NCI-H1694 treated with DMSO at 0.1 percent for 48 hours (cell line): Measurements from ENCODE around the gene CLEC7A.

Experiments
- DNase-seq: peaks from one replicate; lab custom pipeline; 2025; lab: John Stamatoyannopoulos, UW

The CLEC7A gene

DNA sequence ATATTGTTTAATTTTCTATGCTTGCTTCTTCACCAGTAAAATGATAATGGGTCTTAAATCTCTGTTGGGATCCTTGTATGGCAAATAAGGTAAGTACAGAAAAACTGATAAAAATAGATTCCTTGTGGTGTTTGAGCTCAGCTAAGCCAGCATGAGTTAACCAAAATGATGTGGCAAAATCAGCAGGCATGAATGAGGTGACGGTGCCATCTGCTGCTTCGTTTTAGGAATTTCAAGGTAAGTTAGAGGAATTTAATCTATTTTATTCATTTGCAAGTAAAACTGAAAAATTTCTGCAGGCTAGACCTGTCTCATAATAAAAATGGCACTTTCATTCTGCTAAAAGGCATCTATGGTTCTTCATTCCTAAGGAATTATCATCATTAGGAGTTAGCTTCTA is 10.0 kb upstream of the CLEC7A start:
- DNase-seq = peak; percentile 15

DNA sequence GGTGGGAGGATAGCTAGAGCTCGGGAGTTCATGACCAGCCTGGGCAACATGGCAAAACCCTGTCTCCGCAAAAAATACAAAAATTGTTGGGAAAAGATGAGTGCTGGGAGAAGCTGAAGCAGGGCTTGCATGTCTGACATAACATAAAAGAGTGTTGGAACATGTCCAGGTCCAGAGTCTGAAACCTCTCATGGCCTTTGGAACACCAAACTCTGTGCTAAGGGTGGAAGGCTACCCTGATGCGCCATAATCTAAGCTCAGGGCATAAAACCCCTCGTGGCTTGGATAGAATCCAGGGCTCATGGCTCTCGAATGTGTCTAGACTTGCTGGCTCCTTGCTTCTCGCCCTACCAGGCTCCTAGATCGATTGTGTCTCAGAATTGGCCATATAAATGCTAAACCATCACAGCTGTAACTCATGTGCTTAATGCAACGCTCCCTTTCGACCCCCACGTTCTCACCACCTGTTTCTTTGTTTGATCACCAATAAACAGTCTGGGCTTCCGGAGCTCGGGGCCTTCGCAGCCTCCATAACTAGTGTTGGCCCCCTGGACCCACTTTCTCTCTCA is 6.7 kb upstream of the CLEC7A start:
- no peak for DNase-seq

DNA sequence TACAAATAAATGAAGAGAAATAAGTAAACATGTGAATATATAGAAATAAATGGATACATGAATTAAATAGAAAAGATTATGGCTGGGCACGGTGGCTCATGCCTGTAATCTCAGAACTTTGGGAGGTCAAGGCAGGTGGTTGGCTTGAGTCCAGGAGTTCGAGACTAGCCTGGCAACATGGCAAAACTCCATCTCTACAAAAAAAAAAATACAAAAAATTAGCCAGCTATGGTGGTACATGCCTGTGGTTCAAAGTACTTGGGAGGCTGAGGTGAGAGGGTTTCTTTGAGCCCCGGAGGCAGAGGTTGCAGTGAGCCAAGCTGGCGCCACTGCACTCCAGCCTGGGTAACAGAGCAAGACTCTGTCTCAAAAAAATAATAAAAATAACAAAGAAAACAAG is 5.1 kb upstream of the CLEC7A start:
- DNase-seq = no peak

DNA sequence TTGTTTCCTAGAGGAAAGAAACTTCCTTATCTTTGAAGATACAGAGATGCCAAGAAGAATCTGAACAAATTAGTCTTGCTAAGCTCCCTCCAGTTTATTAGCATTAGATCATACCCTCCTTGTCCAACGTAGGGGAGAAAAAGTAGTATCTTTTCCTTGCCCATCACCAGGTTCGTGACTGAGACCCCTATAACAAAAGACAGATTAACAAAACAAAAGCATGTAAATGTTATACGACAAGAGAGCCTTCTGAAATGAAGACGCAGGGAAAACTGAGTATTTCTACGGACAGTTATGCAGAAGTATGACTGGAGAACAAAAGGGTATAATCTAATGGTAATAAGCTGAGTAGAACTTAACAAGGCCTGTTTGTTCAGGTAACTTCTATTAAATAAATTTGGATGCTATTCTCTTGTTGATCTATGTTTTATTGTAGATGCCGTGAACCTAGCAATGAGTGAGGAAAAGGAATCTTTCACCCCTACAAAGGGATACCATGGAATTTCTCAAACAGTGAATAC is 2.9 kb upstream of the CLEC7A start:
- no peak for DNase-seq

DNA sequence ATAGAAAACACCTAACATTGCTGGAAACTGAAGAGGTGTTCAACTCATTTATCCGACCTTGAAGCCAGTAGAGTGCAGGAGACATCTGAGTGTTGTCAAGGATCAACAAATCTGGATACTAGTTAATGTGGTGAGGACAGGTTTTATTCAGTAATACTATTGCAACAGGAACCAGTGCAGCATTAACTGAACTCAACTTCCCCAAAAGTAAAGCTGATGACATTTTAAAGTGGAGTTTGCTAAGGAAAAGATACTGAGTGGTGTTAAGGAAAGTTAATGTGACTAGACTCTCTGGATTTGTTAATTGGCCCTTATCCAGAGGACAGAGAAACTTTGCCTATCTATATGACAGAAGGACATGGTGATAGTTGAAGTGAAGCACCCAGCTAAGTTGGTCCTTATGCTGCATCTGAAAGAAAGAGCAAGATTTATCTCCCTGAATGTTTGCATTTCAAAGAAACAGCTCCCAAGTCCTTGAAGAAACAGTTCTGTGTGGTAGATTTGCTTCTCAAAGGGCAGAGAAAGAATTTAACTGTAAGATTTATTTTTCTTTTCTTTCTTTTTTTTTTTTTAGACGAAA is 1.2 kb upstream of the CLEC7A start:
- no peak for DNase-seq

DNA sequence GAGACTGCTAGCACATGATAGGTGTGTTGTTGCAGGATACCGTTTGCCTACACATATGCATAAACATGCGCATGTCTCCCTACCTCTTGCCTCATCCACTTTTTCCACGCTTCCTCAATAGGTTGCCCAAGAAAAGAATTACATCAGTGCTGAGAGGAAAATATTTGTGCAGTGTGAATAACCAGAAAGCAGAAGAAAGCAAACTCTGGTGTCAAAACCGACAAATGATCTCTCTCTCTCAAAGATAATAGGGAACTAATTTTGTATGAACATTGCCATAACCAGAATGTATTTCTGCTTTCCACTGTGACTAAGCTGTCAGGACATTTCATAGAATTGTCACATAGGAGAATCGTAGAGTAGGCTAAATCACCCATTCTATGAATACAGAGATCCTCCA is 1.3 kb downstream of the CLEC7A start:
- no peak for DNase-seq

DNA sequence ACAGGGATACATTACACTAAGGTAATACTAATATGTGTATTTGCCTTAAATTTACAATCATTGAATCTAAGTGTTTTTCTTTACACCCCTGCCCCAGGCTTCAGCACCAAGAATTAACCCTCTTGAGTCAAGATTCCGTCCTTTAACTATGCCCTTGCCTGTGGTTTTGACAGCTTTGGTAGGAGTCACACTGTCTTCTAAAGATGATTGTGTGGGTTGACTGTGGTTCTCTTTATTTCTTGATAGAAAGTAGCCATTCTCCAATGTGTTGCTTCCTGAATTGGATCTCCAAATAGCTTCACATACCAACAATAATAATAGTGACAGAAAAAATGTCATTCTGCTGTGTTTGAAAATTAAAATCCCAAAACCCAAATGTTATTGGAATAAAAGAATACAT is 3.6 kb downstream of the CLEC7A start:
- DNase-seq = no peak

DNA sequence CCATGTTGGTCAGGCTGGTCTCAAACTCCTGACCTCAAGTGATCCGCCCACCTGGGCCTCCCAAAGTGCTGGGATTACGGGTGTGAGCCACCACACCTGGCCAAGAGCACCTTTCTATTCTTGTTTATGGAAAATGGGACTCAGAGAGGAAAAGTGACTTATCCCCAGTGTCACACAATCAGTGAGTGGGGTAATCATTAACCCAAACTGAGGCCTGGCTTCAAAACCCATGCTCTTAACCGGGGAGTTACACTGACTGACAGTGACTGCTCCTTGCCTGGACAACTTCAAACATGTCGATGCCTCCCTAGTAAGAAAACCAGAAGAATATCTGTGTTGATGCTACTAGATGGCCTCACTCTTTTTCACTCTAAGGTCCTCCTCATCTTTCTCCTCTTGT is 7.3 kb downstream of the CLEC7A start:
- no peak for DNase-seq

DNA sequence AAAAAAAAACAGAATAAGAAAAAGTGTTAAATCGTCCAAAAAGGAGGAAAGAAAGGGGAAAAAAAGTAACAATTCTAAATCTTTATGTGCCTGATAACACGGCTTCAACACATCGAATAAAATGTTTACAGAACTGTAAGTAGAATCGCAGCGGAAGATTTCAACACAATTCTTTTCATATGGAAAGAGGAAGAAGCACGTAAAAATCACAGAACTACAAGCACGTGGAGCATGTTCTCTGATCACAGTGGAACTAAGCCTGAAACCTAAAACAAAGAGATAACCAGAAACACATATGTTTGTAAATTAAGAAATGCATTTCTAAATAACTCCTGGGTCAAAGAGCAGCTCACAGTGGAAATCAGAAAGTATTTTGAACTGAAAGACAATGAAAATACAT is 8.7 kb downstream of the CLEC7A start:
- no peak for DNase-seq

DNA sequence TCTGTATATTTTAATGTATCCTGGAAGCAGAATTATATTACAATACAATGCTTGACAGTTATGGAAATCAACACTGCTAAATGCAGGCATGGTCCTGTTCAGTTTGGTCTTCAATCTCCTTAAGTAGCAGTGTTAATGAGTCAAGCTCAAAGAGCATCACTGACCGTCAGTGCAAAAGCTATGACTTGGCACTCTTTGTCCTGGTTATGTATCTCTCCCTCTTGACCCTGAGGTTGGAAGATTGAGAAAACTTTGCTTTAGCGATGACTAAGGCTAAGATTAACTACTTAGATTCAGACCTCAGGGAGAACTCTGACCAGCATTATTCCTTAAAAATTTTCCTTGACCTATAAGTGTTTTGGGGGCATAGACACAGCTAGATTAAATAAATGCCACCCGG is 10.9 kb downstream of the CLEC7A start:
- DNase-seq = no peak

DNA sequence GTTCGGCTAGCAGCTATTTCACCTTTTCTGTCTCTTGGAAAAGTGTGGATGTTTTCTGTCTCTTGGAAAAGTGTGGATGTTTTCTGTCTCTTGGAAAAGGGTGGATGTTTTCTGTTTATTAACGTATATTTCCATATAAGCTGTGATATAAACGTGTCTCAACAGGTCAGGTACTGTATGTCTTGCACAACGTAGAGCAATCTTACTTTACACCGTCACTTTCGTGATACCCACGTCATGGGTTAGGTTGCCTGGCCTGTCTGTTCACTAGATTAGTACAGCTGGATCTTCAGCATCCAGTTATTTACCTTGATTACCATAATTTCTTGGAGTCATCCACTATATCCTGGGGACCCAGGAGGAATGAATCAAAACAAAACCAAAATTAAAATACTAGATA is 14.1 kb downstream of the CLEC7A start:
- no peak for DNase-seq

DNA sequence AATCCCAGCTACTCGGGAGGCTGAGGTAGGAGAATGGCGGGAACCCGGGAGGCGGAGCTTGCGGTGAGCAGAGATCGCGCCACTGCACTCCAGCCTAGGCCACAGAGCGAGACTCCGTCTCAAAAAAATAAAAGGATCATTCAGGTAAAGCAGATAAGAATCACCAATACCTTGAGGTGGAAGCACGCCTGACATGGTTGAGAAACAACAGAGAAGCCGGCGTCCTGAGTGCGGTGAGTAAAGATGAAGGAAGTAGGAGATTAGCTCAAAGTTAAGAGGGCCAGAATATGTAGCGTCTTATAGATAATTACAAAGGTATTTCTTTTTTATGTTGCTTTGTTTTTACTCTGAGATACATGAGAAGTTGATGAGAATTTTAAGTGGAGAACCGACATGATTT is 14.7 kb downstream of the CLEC7A start:
- no peak for DNase-seq

DNA sequence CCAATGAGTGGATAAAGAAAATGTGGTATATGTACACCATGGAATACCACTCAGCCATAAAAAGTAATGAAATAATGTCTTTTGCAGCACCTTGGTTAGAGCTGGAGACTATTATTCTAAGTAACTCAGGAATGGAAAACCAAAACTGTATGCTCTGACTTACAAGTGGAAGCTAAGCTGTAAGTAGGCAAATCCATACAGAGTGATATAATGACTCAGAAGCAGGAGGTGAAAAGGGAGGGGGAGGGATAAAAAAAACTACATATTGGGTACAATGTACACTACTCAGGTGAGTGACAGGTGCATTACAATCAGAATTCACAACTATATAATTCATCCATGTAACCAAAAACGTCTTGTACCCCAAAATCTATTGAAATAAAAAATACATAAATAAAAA is 16.1 kb downstream of the CLEC7A start:
- no peak for DNase-seq

DNA sequence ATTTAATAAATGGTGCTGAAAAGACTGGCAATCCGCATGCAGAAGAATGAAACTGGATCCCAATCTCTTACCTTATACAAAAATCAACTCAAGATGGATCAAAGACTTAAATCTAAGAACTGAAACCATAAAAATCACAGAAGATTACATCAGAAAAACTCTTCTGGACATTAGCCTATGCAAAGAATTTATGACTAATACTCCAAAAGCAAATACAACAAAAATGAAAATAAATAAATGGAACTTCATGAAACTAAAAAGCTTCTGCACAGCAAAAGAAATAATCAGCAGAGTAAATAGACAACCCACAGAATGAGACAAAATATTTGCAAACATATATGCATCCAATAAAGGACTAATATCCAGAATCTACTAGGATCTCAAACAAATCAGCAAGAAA is 16.9 kb downstream of the CLEC7A start:
- DNase-seq = no peak

DNA sequence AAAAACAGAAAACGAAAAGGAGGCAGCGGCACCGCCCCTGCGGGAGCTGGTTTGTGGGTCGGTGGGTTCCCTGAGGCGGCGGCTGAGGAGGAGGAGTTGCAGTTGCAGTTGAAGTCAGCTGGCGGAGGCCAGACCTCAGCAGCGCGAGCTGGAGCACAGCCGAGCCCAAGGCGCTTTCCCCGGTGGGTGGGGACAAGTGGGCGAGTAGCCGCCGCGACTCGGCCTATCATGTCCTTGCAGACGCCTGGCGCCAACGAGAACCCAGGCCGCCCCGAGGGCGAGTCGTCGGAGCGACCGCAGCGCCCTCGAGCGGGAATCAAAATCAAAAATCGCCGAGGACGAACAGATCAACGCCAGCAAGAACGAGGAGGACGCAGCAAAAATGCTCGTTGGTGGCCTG is 18.5 kb downstream of the CLEC7A start:
- DNase-seq = no peak

DNA sequence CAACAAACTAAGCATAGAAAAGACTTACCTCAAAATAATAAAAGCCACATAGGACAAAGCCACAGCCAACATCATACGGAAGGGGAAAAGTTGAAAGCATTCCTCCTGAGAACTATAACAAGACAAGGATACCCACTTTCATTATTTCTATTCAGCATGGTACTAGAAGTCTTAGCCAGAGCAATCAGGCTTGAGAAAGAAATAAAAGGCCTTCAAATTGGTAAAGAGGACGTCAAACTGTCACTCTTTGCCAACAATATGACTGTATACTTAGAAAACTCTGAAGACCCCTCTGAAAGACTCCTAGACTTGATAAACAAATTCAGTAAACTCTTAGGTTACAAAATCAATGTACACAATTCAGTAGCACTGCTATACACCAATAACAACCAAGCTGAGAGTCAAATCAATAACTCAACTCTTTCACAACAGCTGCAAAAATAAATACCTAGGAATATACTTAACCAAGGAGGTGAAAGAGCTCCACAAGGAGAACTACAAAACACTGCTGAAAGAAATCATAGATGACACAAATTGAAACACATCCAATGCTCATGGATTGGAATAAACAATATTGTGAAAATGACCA is 19.6 kb downstream of the CLEC7A start:
- no peak for DNase-seq

DNA sequence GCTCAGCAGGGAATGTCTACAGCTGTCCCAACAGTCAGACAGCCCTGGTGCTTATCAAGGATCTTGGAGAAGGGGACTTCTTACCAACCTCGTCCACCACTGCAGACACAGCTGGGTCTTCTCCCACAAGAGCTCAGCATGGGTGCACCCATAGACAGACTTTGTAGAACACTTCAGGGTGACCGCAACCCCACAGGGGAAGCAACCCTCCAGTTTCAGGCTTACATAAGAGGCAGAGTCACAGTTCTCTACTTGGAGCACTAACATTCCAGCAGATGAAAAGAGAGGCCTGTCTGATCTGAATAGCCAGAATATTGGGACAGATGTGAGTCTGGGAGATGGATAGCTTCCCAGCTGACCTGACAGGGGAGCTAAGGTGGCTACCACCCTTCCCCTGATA is 27.7 kb downstream of the CLEC7A start:
- no peak for DNase-seq

DNA sequence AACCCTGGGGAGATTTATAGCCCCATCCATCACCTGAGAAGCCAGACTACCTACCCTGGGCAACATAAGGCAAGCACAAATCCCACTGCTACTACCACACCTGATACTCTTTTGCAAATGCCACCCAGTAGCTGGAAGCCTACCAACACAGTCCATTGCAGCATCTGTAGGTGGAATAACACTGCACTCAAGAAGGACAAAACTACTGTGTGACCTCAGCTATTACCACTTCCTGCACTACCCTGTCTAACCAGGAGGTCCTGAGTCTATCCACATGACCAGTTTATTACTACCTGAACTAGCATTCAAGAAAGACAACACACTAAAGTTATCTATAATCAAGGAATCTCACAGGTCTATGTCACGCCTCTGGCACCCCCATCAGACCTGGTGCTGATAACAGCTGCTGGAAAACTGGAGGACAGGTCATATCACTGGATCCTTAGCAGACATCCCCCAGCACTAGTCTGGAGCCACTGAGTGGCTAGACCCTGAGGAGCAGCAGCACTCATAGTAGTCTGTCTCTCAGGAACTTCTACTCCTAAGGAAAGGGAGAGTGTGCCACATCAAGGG is 28.3 kb downstream of the CLEC7A start:
- DNase-seq = no peak

DNA sequence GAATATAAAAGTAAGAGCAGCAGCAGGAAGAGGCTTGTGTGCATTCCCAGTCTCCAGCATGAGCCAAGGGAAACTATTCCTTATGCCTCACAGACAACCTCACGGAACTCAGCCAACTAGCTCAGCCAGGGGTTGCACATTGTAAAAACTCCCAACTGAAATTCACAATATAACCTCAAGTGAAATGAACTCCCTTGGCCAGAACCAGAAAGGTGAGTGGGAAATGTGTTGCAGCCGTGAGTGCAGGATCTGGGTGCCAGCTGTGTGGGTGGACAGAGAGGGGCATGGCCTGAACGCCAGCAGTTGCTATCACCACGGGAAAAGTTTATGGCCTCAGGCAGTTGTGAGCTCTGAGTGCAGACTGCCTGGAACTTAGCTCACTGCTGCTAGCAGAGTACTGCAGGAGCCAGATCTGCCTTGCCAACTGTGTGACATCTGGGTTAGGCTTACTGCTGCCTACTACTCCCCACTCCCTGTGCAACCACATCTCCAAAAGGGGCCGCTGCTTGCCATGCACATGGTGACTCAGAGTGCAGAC is 28.9 kb downstream of the CLEC7A start:
- no peak for DNase-seq

DNA sequence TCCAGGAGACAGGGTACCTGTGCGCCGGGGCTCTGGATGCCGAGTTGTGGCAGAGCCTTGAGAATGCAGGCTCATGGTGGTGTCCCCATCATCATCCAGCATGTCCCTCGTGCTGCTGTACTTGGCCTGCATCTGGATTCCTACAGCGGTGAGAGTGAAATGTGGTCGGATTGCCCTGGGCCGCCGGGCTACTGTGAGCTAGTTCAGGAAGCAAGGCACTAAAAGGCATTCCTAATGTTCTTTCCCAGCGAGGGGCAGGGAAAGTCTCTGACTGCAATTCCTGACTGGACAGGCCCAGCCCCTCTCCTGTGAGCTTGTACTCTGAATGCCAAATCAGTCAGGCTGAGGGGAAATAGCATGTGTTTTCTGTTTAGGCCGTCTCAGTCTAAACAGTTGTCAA is 31.2 kb downstream of the CLEC7A start, which contains the start of gene CLEC1A:
Gene CLEC1A (minus strand): TSS at position 195 of the 400 bp plus-strand sequence. CDS start 63 bp downstream, at position 132.
- no peak for DNase-seq

DNA sequence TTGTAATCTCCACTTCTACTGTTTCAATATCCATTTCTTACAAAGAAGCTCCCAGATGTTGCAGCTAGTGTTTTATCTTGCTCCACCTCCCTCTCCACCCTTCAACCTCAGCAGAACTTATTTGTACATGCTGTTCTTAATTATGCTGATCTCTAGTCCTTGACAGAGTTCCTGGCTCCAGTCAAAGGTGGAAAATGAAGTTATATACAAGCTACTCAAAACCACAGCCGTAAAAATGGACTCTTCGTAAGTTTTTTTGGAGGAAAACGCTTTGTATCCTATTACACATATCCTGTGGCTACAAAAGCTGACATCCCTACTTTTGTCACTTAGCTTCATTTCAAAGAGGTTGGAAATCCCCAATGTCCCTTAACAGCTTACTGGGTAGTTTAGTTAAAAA is 32.5 kb downstream of the CLEC7A start:
- no peak for DNase-seq

DNA sequence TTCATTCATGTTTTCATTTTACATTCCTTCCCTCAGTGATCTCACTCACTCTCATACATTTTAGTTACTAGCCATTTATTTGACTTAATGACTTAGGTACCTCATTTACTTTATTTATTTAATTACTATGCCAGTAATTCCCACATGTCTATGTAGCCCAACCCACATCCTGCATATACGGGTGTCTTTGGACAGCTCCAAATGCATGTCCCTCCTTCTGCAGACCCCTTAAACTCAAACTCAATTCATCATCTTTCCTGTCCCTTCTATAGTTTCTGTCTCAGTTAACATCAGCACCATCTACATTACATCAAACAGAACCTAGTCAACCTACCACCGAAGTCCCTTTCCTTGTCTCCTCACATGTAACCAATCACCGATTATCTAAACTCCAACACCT is 34.0 kb downstream of the CLEC7A start:
- no peak for DNase-seq
